HUES48 (cell line): ENCODE data around the gene N4BP3.

Experiments used
- H3K27ac ChIP-seq: one replicate; pipeline ENCODE4 v1.7.0; 2013; ENCODE audit warnings: low read depth, low read length, inconsistent platforms
- H3K27me3 ChIP-seq: 2 replicates; pipeline ENCODE4 v1.6.1; 2013; ENCODE audit warnings: mild to moderate bottlenecking, low read length; ENCODE audit not compliant: control insufficient read depth, insufficient read depth
- H3K36me3 ChIP-seq: 2 replicates; pipeline ENCODE4 v1.6.1; 2013; ENCODE audit warnings: low read length; ENCODE audit not compliant: control insufficient read depth, insufficient read depth
- H3K4me1 ChIP-seq: 2 replicates; pipeline ENCODE4 v1.6.1; 2013; ENCODE audit warnings: mild to moderate bottlenecking, low read length; ENCODE audit not compliant: control insufficient read depth, insufficient read depth
- H3K4me3 ChIP-seq: 2 replicates; pipeline ENCODE4 v1.5.1; 2013; ENCODE audit warnings: mild to moderate bottlenecking, low read depth, low read length
- H3K9ac ChIP-seq: 2 replicates; pipeline ENCODE4 v1.6.1; 2013; ENCODE audit warnings: mild to moderate bottlenecking, low read depth, low read length, moderate library complexity
- H3K9me3 ChIP-seq: 2 replicates; pipeline ENCODE4 v1.6.1; 2013; ENCODE audit warnings: low read length; ENCODE audit not compliant: control insufficient read depth, insufficient read depth

The N4BP3 gene

DNA sequence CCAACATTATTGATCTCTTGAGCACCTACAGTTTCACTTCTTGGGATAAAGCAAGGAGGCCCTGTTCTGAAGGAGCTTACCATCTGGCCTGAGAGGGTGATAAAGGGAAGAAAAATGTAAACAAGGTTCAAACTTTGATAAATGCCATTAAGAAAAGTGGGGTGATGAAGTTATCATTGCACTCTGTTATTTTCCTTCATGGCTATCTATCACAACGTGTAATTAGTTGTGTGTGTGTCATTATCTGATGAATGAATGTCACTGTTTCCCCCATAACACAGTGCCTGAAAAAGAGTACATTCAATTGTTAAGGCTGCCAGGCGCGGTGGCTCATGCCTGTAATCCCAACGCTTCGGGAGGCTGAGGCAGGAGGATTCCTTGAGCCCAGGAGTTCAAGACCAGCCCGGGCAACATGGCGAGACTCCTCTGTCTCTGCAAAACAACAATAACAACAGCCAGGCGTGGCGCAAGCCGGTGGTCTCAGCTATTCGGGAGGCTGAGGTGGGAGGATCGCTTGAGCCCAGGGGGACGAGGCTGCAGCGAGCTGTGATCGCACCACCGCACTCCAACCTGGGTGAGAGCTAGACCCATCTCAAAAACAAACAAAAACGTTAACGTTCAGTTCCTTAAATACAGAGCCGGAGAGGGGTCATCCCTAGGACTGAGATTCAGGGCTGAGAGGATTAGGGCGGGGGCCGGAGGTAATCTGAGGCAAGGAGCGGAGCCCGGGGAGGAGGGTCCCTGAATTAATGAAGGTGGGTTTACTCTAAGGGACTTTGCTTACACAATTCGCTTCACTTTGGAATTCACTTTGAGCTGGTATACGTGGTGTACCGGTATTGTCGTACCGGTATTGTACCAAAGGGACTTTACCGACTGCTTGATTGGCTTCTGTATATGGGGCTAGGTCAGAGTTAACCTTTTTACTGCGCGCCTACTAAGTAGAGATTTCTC is 39.4 kb downstream of the N4BP3 start:
- H3K36me3 ChIP-seq, result peaks cover 47% of the 10 kb centered on the region
- H3K27me3 ChIP-seq, result no peaks in the 10 kb centered on the region
- H3K27ac ChIP-seq, result peak overlapping the region; percentile 76

DNA sequence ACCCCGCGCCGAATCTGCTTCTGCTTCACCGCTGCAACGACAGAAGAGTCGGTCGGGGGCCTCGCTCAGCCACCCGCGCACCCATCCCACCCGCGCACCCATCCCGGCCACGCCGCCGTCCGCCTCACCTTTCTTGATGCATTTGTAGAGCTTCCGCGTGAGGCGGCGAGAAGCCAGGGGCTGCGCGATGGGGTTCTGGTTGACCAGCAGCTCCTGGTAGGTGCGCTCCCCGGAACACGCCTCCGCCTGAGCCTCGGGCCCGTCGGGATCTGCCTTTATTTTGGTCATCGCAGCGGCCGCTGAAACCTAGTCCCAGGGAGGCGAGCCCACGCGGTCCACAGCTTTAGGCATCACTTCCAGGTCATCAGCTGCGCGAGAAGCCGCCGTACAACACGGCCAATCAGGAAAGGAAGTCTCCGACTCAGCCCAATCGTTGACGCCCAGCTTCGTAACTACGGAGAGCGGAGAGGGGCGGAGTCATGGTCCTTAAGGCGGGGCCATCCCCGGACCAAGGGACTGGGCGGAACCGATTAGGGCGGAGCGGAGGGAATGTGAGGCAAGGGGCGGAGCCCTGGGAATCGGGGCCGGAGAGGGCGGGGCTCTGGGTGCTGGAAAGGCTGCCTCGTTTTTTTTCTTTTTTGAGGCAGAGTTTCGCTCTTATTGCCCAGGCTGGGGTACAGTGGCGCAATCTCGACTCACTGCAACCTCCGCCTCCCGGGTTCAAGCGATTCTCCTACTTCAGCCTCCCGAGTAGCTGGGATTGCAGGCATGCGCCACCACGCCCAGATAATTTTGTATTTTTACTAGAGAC is 40.4 kb downstream of the N4BP3 start, which contains the start of gene NHP2:
Gene NHP2, minus strand, starts transcription at position 356 of the 811 bp plus-strand sequence. Its CDS starts 68 bp downstream, at position 288.
- Histone ChIP-seq H3K4me3 (peak within 1 kb of the TSS; percentile 89), H3K4me1 (no peaks in the 10 kb centered on the region; the same call in 1 of the 2 replicates), H3K27ac (peak within 1 kb of the TSS; percentile 76)

More for the DNA sequence above, 39.4 kb downstream of the N4BP3 start:
- Histone ChIP-seq H3K9me3 (no peaks in the 10 kb centered on the region), H3K4me1 (no peaks in the 10 kb centered on the region; the same call in 1 of the 2 replicates), H3K4me3 (peak overlapping the region; percentile 89), H3K9ac (peak overlapping the region; percentile 82)

DNA sequence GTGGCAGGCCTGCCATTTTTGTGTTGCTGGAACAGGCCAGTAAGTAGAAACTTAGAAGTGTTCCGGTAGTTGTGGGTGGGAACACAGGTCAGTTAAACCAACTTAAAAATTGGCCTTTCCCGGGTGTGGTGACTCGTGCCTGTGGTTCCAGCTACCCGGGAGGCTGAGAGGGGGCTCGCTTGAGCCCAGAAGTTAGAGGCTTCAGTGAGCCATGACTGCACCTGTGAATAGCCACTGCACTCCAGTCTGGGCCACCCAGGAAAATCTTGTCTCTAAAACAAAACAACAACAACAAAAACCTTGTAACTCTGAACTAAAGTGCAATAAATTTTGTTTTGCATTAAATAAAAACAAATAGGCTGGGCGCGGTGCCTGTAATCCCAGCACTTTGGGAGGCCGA is 41.7 kb downstream of the N4BP3 start:
- peaks cover 24% of the 10 kb centered on the region for H3K36me3 ChIP-seq
- H3K27ac ChIP-seq, result no peak overlapping the region
- H3K9me3 ChIP-seq, result no peaks in the 10 kb centered on the region
- no peaks in the 10 kb centered on the region; the same call in 1 of the 2 replicates for H3K4me1 ChIP-seq
- H3K27me3 ChIP-seq, result no peaks in the 10 kb centered on the region
- H3K4me3 ChIP-seq, result no peak overlapping the region
- H3K9ac ChIP-seq, result no peak overlapping the region

More for the DNA sequence above, 40.4 kb downstream of the N4BP3 start, which contains the start of gene NHP2:
- Histone ChIP-seq H3K9ac (peak within 1 kb of the TSS; percentile 82), H3K9me3 (no peaks in the 10 kb centered on the region), H3K36me3 (peaks cover 38% of the 10 kb centered on the region), H3K27me3 (no peaks in the 10 kb centered on the region)

DNA sequence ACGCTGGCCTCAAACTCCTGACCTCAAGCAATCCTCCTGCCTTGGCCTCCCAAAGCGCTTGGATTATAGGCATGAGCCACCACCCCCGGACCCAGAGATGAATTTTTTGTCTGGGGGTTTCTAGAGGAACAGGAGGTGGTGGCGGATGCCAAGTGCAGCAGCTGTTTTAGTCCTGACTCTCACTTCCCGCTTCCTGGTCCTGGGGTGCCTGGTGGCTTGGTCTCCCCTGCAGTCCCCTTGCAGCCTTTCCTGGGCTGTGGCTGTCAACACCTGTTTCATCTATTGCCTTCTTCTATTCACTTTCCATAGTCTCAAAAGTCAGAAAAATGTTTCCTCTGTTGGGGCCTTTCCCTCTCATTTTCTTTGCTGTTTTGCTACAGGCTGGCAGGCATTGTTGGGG is 46.8 kb downstream of the N4BP3 start:
- Histone ChIP-seq H3K36me3 (no peaks in the 10 kb centered on the region), H3K27ac (no peak overlapping the region), H3K4me1 (no peaks in the 10 kb centered on the region; the same call in 1 of the 2 replicates), H3K9me3 (no peaks in the 10 kb centered on the region), H3K27me3 (no peaks in the 10 kb centered on the region; the same call in 1 of the 2 replicates), H3K4me3 (no peak overlapping the region), H3K9ac (no peak overlapping the region)

DNA sequence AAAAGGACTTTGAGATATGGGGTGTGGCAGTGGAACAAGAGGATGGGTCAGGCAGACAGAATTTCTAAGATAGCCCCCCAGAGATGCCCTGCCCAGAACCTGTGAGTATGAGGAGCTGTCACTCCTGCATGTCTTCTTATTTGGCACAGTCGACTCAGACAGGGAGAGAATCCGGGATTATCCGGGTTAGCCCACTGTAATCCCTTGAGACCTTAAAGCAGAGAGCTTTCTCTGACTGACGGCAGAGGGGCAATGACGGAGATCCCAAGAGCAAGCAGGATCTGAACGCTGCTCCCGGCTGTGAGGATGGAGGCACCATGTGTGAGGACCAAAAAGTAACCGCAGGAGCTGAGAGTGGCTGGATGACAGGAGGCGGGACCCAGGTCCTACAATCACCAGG is 49.1 kb downstream of the N4BP3 start:
- no peaks in the 10 kb centered on the region for H3K36me3 ChIP-seq
- no peaks in the 10 kb centered on the region for H3K9me3 ChIP-seq
- H3K27me3 ChIP-seq, result no peaks in the 10 kb centered on the region; the same call in 1 of the 2 replicates
- H3K9ac ChIP-seq, result no peak overlapping the region
- no peak overlapping the region for H3K4me3 ChIP-seq
- no peaks in the 10 kb centered on the region; the same call in 1 of the 2 replicates for H3K4me1 ChIP-seq
- no peak overlapping the region for H3K27ac ChIP-seq

DNA sequence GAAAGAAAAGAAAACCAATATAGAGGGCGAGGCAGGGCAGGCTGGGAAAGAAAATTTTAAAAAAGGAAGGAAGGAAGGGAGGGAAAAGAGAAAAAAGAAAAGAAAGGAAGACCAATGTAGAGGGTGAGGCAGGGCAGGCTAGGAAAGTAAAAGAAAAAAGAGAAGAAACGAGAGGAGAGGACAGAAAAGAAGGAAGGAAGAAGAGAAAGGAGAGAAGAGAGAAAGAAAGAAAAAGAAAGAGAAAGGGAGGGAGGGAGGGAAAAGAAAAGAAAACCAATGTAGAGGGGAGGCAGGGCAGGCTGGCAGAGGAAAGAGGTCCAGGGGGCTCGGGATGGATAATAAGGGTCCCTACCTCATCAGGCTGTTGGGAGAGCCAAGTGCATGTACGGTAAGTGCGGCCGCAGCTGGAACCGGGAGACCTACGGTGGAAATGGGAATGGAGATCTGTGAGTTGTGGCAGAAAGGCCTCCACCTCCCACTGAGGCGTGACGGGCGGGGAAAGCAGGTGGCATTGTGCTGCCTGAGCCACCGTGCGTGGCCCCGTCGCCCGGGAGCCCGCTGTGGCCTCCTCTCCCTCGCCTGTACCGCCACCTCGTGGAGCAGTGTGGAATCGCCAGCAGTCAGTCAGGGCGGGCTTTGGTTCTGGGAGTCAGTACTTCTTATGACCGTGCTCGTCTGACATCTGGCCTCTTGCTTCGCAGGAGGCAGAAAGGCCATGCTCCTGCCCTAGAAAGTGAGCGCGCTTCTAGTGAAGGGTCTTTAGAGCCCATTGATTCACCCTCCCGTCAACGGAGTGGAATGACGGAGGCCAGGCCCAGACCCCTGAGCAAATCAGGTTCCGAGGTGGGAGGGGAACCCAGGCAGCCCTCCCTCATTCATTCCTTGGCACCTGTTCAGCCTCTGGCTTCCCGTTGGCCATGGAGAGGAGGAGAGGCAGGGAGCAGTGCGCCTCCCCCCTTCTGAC is 50.7 kb downstream of the N4BP3 start:
- Histone ChIP-seq H3K4me1 (no peaks in the 10 kb centered on the region; the same call in 1 of the 2 replicates), H3K36me3 (no peaks in the 10 kb centered on the region), H3K4me3 (peak overlapping the region; percentile 46), H3K9ac (no peak overlapping the region), H3K27ac (no peak overlapping the region), H3K9me3 (no peaks in the 10 kb centered on the region), H3K27me3 (no peaks in the 10 kb centered on the region; the same call in 1 of the 2 replicates)

DNA sequence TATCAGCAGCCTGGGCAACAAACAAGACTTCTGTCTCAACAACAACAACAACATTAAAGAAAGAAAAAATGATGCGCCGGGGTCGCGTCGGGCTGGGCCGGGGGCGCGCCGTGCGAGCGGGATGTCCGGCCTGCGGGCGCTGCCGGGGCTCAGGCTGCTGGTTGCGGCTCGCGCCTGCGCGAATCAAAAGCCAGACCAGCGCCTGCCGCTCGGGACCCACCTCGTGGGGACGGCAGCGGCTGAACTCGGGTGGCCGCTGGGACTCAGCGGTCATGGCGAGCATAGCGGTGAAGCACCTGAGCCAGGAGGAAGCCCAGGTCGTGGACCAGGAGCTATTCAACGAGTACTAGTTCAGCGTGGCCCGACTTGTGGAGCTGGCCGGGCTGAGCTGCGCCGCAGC is 52.2 kb downstream of the N4BP3 start:
- H3K9ac ChIP-seq, result no peak overlapping the region
- H3K27me3 ChIP-seq, result no peaks in the 10 kb centered on the region; the same call in 1 of the 2 replicates
- H3K9me3 ChIP-seq, result no peaks in the 10 kb centered on the region
- no peak overlapping the region for H3K27ac ChIP-seq
- peaks cover 4% of the 10 kb centered on the region; the same call in 1 of the 2 replicates for H3K4me1 ChIP-seq
- no peak overlapping the region for H3K4me3 ChIP-seq
- H3K36me3 ChIP-seq, result no peaks in the 10 kb centered on the region

DNA sequence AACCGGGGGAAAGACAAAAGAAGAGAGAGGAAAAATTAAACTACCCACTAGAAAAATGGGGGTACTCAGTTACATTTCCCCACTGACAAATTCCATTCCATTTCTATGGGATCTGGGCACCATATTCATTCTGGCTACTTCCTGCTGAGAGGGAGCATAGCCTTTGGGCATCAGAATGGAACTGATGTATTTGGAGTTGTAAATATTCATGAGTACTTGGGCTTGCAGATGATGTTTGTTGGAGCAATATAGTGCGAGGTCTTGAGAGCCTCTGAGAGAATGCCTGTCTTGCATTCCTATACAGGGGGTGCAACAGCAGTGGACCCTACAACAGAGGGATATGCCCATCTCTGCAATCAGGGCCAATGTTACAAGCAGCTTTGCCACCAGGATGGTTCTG is 57.1 kb downstream of the N4BP3 start:
- no peak overlapping the region for H3K9ac ChIP-seq
- H3K27me3 ChIP-seq, result no peaks in the 10 kb centered on the region
- H3K9me3 ChIP-seq, result no peaks in the 10 kb centered on the region
- H3K4me3 ChIP-seq, result no peak overlapping the region
- no peak overlapping the region for H3K27ac ChIP-seq
- H3K4me1 ChIP-seq, result peaks cover 5% of the 10 kb centered on the region; the same call in 1 of the 2 replicates
- H3K36me3 ChIP-seq, result no peaks in the 10 kb centered on the region

DNA sequence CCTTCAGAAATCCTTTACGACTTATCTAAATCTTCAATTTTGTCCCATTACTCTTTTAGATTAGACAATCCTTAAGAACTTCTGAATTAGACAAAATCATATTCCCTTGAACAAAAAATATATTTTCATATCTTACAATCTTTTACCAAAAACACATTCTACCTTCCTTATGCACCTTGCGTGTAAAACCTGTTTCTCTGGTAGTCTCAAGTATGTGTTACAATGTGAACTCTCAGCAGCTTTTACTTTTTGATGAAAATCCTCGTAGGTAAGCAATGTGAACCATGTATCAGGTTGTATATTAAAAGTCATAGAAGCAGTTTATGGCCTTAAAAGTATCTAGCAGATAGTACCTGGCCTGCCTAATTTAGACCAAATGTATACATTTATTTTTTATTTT is 61.1 kb downstream of the N4BP3 start:
- Histone ChIP-seq H3K4me1 (peaks cover 16% of the 10 kb centered on the region), H3K27me3 (no peaks in the 10 kb centered on the region), H3K27ac (no peak overlapping the region), H3K9ac (no peak overlapping the region), H3K9me3 (no peaks in the 10 kb centered on the region), H3K36me3 (no peaks in the 10 kb centered on the region), H3K4me3 (no peak overlapping the region)
